Pancreas (tissue), 10 donors: Measurements from ENCODE around the gene PLCB1. TPM values are rescaled to one million over a fixed set of nuclear protein-coding genes. Genes with fewer than 3 reads are reported as not detected.

Experiments used
- ATAC-seq, 4 donors: fragments of 200-7000 bp; cut with Tn5 transposase; one replicate each; pipeline versions ENCODE4 v1.8.0 to v1.9.1; 2020; ENCODE audit warnings: mild to moderate bottlenecking in 4 of 4, moderate library complexity in 4 of 4
- DNase-seq, 6 donors: peaks; one replicate each; pipeline ENCODE4 v3.0.0-alpha.2; 2020
- FAIRE-seq: peaks from 2 replicates; lab custom pipeline; 2012; peaks lifted over from hg19 to GRCh38; lab: Jason Lieb, UNC
- H3K27ac ChIP-seq, 4 donors: fragments of 200-600 bp; sonication (generic); 1 replicate in 3 of 4; 2 replicates in 1 of 4; pipeline versions ENCODE4 v1.5.0 to v1.8.0; 2020
- H3K27me3 ChIP-seq, 4 donors: fragments of 200-600 bp; one replicate each; pipeline ENCODE4 v1.8.0; 2021
- H3K36me3 ChIP-seq, 3 donors: fragments of 200-600 bp; sonication (generic) in 1 of 3; one replicate each; pipeline versions ENCODE4 v1.5.0 to v1.8.0; 2020 to 2021
- H3K4me1 ChIP-seq, 3 donors: fragments of 200-600 bp; one replicate each; pipeline ENCODE4 v1.8.0; 2021
- H3K4me3 ChIP-seq, 4 donors: fragments of 200-600 bp; sonication (generic) in 2 of 4; one replicate each; pipeline versions ENCODE4 v1.5.0 to v1.8.0; 2020 to 2021
- H3K9me3 ChIP-seq, 4 donors: fragments of 200-600 bp; one replicate each; pipeline ENCODE4 v1.8.0; 2021
- CTCF ChIP-seq, 4 donors: fragments of 200-600 bp; sonication (generic) in 3 of 4; IDR thresholded peaks; one replicate each; pipeline versions ENCODE4 v1.5.0 to v1.8.0; 2021; ENCODE audit warnings: antibody characterized with exemption in 4 of 4
- WGBS, 2 donors: extraction: QIAGEN DNeasy Blood & Tissue Kit; methylation state at CpG; one replicate each; pipeline ENCODE4 v1.1.7; 2013; 5-methylcytosine and 5-hydroxymethylcytosine counted together
- intact Hi-C, 3 donors: fragments of 100-400 bp; cut with DNase I; formaldehyde crosslinking; loops; one replicate each; pipeline versions ENCODE4 v1.11.1 to v1.14.2; 2022
- polyA plus RNA-seq, 2 donors: library from polyadenylated mRNA; stranded (reverse); fragments of 200-250 nt; gene quantifications; one replicate each; pipeline ENCODE4 v1.2.3, GENCODE V29; 2013
- total RNA-seq, 6 donors: library from RNA; stranded (reverse); fragmentation: NEBNext Ultra II Directional in 4 of 6; extraction: Animal tissue kit (Norgen Biotek cat#: 25700) in 4 of 6; gene quantifications; one replicate each; pipeline versions ENCODE4 v1.2.1 to v1.2.4, GENCODE V29; 2021 to 2023
- donor health status: healthy with polysubstance abuse.
- donor health status: DM: no; HTN: no; CAD: no; lungs with moderate emphysema.
- donor health status: DM: no; HTN: no; CAD: no.
- donor health status: control.
- donor health status: control.
- donor health status: Bipolar disorder and iron deficiency.
- donor health status: DM: yes; HTN: yes; CAD: no.
- donor health status: DM: no; HTN: no; CAD: no.
- donor health status: DM: no; HTN: no; CAD: no.
- donor health status: DM: yes; HTN: yes; CAD: no.

PLCB1 gene
- total and polyA plus RNA-seq, 8 donors: 4.5 to 18.7 (median 13.7) TPM

GRCh38 chr20:8518878-8519277 is 386.8 kb downstream of the PLCB1 start:
- H3K4me3 ChIP-seq: no peak overlapping the region
- intact Hi-C loops: no loop called here
- no peaks in the 10 kb centered on the region for H3K4me1 ChIP-seq
- no peak overlapping the region for H3K27ac ChIP-seq
- H3K36me3 ChIP-seq: no peaks in the 10 kb centered on the region
- FAIRE-seq (no peak), ATAC-seq (no peak), DNase-seq (no peak)
- no peak for TF ChIP-seq CTCF (IDR thresholded peaks at IDR 0.05)
- 88 to 89% methylated on average over 4 of the region's 4 CpGs for WGBS, 2 donors
- H3K27me3 ChIP-seq: no peaks in the 10 kb centered on the region
- H3K9me3 ChIP-seq: no peaks in the 10 kb centered on the region

- peaks cover 0 to 4% (median 0%) of the 10 kb centered on the region in 3 donors for H3K4me1 ChIP-seq
- no peaks in the 10 kb centered on the region for H3K27me3 ChIP-seq
- no peaks in the 10 kb centered on the region for H3K36me3 ChIP-seq
- ATAC-seq: no peak
- DNase-seq: no peak
- H3K27ac ChIP-seq: no peak overlapping the region
- WGBS, 2 donors: 94 to 96% methylated on average over 1 of the region's 1 CpG
- H3K4me3 ChIP-seq: no peak overlapping the region
- FAIRE-seq: no peak
- H3K9me3 ChIP-seq: no peaks in the 10 kb centered on the region
- intact Hi-C loops: no loop called here
- no peak for TF ChIP-seq CTCF (IDR thresholded peaks at IDR 0.05)
Measured at GRCh38 chr20:8519887-8520286, 387.8 kb downstream of the PLCB1 start.

- Histone ChIP-seq H3K4me3 (no peak overlapping the region), H3K36me3 (no peaks in the 10 kb centered on the region), H3K27ac (no peak overlapping the region), H3K9me3 (no peaks in the 10 kb centered on the region), H3K27me3 (no peaks in the 10 kb centered on the region), H3K4me1 (peaks cover 0 to 4% (median 0%) of the 10 kb centered on the region in 3 donors)
- 92 to 95% methylated on average over 4 of the region's 4 CpGs for WGBS, 2 donors
- FAIRE-seq (no peak), DNase-seq (no peak), ATAC-seq (no peak)
- intact Hi-C loops: no loop called here
- no peak for TF ChIP-seq CTCF (IDR thresholded peaks at IDR 0.05)
Measured at GRCh38 chr20:8522168-8522567, 390.1 kb downstream of the PLCB1 start.

GRCh38 chr20:8523684-8524083 is 391.6 kb downstream of the PLCB1 start:
- no peak overlapping the region for H3K27ac ChIP-seq
- H3K36me3 ChIP-seq: no peaks in the 10 kb centered on the region
- intact Hi-C loops: no loop called here
- peaks cover 0 to 4% (median 0%) of the 10 kb centered on the region in 3 donors for H3K4me1 ChIP-seq
- no peaks in the 10 kb centered on the region for H3K27me3 ChIP-seq
- no peaks in the 10 kb centered on the region for H3K9me3 ChIP-seq
- no peak overlapping the region for H3K4me3 ChIP-seq
- TF ChIP-seq CTCF (IDR thresholded peaks at IDR 0.05): no peak
- no peak for FAIRE-seq
- DNase-seq: no peak
- WGBS, 2 donors: 88 to 92% methylated on average over 5 of the region's 5 CpGs
- ATAC-seq: no peak

GRCh38 chr20:8524101-8525016 is 392.3 kb downstream of the PLCB1 start:
- FAIRE-seq (peak; percentile 67), ATAC-seq (no peak), DNase-seq (no peak)
- no peaks in the 10 kb centered on the region for H3K9me3 ChIP-seq
- H3K27me3 ChIP-seq: no peaks in the 10 kb centered on the region
- H3K4me1 ChIP-seq: peaks cover 0 to 4% (median 0%) of the 10 kb centered on the region in 3 donors
- no peaks in the 10 kb centered on the region for H3K36me3 ChIP-seq
- H3K4me3 ChIP-seq: no peak overlapping the region
- no peak for TF ChIP-seq CTCF (IDR thresholded peaks at IDR 0.05)
- no peak overlapping the region for H3K27ac ChIP-seq
- 47 to 53% methylated on average over 5 of the region's 5 CpGs for WGBS, 2 donors
- intact Hi-C loops: no loop called here
